GM12874 (cell line): ENCODE measurements around the gene AKT1.

Experiments
- TF ChIP-seq, protein P1 (sequence below): IDR thresholded peaks from 2 replicates; pipeline ENCODE4 v1.5.1; 2011; ENCODE audit warnings: low read depth, mild to moderate bottlenecking, control low read depth, low read length, moderate library complexity; ENCODE audit not compliant: insufficient read depth

The AKT1 gene

DNA sequence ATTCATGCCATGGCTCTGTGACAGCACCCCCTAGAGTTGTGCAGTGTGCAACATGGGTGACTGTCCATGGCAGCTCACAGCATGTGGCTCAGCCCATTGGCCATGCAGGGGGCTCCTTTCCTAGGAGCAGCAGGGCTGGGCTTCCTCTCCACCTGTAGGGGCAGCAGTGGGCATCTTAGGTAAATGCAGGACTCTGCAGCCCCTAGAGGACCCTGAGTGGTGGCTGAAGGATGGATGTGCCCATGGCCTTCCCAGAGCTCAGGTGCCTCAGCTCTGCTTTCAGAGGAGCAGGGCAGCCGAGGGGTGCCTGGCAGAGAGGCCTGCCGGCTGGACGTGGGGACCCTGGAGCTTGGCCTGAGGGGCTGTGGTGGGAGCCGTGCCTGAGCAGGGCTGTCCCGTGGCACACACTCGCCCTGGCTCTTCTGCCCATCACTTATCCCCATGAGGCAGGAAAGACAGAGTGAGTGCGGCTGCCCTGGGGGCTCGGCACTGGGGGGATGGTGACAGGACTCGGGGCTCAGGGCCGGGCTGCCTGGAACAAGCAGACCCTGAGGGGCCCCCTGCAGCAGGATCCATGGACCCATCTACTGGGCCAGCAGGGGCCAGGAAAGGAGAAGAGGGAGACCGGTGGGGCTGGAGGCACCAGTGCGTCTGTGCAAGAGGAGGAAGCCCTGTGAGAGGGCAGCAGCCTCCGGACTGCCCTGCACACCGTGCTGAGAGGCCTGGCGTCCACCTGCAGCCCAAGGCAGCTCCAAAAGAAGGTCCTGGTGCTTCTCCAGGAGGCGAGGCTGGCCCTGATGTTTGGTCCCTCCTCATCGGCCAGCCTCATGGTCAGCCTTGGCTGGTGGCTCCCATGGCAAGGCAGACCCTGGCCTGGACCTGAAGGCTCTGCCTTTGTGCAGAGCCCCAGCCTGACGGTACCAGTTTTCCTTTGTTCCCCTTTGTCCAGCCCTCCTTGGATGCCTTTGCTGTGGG lies 63.9 kb downstream of the AKT1 start:
- TF ChIP-seq, protein P1, sequence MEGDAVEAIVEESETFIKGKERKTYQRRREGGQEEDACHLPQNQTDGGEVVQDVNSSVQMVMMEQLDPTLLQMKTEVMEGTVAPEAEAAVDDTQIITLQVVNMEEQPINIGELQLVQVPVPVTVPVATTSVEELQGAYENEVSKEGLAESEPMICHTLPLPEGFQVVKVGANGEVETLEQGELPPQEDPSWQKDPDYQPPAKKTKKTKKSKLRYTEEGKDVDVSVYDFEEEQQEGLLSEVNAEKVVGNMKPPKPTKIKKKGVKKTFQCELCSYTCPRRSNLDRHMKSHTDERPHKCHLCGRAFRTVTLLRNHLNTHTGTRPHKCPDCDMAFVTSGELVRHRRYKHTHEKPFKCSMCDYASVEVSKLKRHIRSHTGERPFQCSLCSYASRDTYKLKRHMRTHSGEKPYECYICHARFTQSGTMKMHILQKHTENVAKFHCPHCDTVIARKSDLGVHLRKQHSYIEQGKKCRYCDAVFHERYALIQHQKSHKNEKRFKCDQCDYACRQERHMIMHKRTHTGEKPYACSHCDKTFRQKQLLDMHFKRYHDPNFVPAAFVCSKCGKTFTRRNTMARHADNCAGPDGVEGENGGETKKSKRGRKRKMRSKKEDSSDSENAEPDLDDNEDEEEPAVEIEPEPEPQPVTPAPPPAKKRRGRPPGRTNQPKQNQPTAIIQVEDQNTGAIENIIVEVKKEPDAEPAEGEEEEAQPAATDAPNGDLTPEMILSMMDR = peak; percentile 44; the same call in 1 of the 2 replicates

DNA sequence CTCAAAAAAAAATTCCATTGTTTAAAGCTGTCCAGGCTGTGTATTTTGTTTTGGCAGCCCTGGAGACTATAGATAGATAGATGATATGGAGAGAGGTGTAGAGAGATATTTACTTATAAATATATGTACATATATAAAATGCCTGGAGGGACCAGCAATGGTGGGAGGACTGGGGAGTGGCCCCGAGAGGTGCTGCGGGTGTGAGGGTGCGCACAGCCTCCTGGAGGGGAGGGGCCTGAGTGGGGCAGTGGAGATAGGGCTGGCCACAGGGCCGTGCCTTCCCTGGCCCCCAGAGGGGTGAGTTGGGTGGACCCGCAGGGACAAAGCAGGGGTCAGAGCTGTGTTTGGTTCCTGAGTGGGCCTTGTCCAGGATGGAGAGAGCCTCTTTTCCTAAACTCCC lies 65.1 kb downstream of the AKT1 start:
- TF ChIP-seq, protein P1 = no peak

DNA sequence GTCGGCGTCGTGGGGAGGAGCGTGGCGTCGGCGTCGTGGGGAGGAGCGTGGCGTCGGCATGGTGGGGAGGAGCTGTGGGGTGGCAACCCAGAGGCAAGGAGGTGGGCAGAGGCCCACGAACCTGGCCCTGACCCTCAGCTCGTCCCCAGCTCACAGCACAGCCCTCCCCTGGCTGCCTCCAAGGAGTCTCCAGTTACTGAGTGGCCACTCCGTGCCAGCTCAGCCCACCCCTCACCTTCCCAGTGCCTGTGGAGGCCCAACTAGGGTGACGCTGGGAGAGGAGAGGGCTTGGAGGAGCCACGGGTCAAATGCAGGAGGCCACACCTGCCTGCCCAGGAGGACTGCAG lies 65.7 kb downstream of the AKT1 start:
- TF ChIP-seq, protein P1 = no peak

DNA sequence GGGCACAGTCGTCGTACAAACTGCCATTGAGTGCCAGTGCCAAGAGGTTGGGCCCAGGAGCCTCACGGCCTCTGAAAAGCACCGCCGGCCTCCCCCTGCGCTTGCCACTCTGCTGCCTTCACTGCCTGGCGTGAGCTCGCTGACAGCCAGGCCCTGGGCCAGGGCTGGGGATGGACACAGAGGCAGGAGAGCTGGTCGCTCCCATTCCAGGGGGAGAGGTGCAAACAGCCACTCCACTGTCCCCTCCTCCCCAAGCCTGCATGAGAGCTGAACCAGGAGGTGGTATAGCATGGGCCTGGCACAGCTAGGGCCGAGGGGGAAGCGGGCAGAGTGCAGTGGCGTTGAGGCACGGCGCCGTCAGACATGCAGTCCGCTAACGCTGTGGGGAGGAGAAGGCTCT lies 66.9 kb downstream of the AKT1 start:
- TF ChIP-seq, protein P1 = no peak

DNA sequence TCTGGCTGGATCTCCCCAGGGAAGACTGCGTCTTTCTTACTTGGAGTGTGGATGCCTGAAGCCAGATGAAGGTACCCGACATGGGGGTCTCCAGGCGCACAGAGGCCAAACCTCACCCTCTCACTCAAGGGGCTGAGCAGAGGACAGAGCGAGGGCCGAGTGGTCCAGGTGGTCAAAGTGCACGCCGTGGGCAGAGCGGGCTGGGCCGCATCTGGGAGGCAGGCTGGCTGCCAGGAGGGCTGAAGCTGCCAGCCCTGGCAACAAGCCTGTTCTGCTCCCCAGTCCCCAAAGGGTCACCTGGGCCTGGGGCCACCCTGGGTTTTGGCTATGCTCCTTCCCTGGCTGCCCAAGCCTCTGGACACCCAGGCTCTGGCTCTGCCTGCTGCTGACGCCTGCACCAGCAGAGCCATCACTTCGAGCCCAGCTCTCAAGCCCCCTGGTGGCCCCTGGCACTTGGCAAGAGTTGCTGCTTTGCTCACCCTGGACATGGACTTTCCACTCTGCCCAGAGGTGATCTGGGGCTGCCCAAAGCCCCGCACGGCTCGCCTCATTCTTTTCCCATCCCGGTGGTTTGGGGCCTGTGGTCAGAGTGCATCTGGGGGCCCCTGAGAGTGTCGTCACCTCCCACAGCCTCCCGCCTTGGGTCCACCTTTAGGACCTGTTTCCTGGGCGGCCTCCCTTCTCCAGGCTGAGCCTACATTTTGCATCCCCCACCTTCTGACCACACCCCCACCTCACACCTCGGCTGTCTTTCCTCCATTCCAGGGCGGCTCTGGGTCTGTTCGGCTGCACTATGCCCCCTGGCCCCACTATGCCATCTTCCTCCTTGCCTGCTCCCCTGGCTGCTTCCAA lies 68.7 kb downstream of the AKT1 start:
- TF ChIP-seq, protein P1 = no peak

DNA sequence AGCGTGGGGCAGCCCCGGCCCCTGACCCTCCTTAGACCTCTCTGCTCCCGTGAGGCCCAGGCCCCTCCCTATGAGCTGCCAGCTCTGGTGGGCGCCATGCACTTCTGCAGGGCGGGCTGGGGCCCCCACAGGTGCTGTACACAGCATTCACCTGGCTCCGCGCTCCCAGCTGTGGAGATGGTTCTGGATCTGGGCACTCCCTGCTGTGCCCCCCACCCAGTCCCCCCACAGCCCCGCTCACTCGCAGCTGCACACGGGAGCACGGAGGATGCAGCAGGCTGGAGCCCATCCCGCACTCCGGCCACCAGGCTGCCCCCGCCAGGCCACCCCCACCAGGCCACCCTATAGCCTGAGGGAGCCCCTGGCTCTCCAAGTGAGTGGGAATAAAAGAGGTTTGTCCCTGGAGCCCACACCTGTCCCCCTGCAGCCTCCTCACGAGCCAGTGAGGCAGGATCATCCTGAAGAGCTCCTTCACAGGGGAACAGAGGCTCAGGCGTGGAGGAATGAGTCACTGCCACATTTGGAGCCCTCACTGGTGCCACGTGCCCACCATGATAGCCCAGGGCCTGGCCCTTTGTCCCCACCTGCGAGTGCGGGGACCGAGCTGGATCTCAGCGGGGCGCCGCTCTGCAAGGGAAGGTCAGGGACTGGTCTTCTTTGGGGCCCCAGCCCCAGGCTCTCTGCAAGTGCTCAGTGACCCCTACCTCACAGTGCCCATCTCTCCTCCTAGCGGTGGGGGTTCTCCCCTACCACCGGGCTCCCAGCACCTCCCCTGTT lies 69.6 kb downstream of the AKT1 start:
- TF ChIP-seq, protein P1 = no peak
